Measurements from ENCODE around the gene STARD10.

GRCh38 chr11:72832301-72833082 is 38.6 kb upstream of the STARD10 start:
- no peak for TF ChIP-seq POLR2A (IDR thresholded peaks at IDR 0.05)
- TF ChIP-seq, protein P1, sequence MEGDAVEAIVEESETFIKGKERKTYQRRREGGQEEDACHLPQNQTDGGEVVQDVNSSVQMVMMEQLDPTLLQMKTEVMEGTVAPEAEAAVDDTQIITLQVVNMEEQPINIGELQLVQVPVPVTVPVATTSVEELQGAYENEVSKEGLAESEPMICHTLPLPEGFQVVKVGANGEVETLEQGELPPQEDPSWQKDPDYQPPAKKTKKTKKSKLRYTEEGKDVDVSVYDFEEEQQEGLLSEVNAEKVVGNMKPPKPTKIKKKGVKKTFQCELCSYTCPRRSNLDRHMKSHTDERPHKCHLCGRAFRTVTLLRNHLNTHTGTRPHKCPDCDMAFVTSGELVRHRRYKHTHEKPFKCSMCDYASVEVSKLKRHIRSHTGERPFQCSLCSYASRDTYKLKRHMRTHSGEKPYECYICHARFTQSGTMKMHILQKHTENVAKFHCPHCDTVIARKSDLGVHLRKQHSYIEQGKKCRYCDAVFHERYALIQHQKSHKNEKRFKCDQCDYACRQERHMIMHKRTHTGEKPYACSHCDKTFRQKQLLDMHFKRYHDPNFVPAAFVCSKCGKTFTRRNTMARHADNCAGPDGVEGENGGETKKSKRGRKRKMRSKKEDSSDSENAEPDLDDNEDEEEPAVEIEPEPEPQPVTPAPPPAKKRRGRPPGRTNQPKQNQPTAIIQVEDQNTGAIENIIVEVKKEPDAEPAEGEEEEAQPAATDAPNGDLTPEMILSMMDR (IDR thresholded peaks at IDR 0.05 in 4 of 5, conservative IDR thresholded peaks at IDR 0.05 in 1 of 5), result no peak

All from gastrocnemius medialis (tissue), 4 donors.